Measurements from ENCODE around the gene GALNT2.

GALNT2 gene

GRCh38 chr1:230130172-230130944 lies 63.3 kb downstream of the GALNT2 start:
- no peak for DNase-seq (ENCODE audit: low read depth)

GRCh38 chr1:230131457-230131856 lies 64.4 kb downstream of the GALNT2 start:
- DNase-seq (ENCODE audit: low read depth), result no peak

- DNase-seq (ENCODE audit: low read depth), result no peak
These were observed 65.7 kb downstream of the GALNT2 start for GRCh38 chr1:230132758-230133157.

GRCh38 chr1:230135726-230136125 lies 68.7 kb downstream of the GALNT2 start:
- DNase-seq (ENCODE audit: low read depth), result no peak

GRCh38 chr1:230136453-230137336 lies 69.7 kb downstream of the GALNT2 start:
- no peak for DNase-seq (ENCODE audit: low read depth)

- no peak for DNase-seq (ENCODE audit: low read depth)
These were observed 70.3 kb downstream of the GALNT2 start for GRCh38 chr1:230137337-230137815.

GRCh38 chr1:230138561-230139239 lies 71.7 kb downstream of the GALNT2 start:
- no peak for DNase-seq (ENCODE audit: low read depth)

GRCh38 chr1:230139315-230139714 lies 72.3 kb downstream of the GALNT2 start:
- DNase-seq (ENCODE audit: low read depth), result no peak

- DNase-seq (ENCODE audit: low read depth), result no peak
These were observed 72.7 kb downstream of the GALNT2 start for GRCh38 chr1:230139741-230140140.

- no peak for DNase-seq (ENCODE audit: low read depth)
These were observed 73.4 kb downstream of the GALNT2 start for GRCh38 chr1:230140221-230141020.

- DNase-seq (ENCODE audit: low read depth), result no peak
These were observed 74.1 kb downstream of the GALNT2 start for GRCh38 chr1:230141021-230141648.

GRCh38 chr1:230141797-230142607 lies 75.0 kb downstream of the GALNT2 start:
- DNase-seq (ENCODE audit: low read depth), result no peak

GRCh38 chr1:230142608-230143210 lies 75.7 kb downstream of the GALNT2 start:
- no peak for DNase-seq (ENCODE audit: low read depth)

GRCh38 chr1:230143534-230143933 lies 76.5 kb downstream of the GALNT2 start:
- DNase-seq (ENCODE audit: low read depth), result no peak

- no peak for DNase-seq (ENCODE audit: low read depth)
These were observed 77.1 kb downstream of the GALNT2 start for GRCh38 chr1:230144010-230144614.

GRCh38 chr1:230144758-230145504 lies 77.9 kb downstream of the GALNT2 start:
- DNase-seq (ENCODE audit: low read depth), result no peak

GRCh38 chr1:230145505-230145899 lies 78.5 kb downstream of the GALNT2 start:
- DNase-seq (ENCODE audit: low read depth), result no peak

- DNase-seq (ENCODE audit: low read depth), result no peak
These were observed 79.0 kb downstream of the GALNT2 start for GRCh38 chr1:230145953-230146476.
